ENCODE measurements around the gene KCNK18.

Gene KCNK18

GRCh38 chr10:117221156-117221711 lies 23.9 kb downstream of the KCNK18 start:
- no peak for TF ChIP-seq TCF12 (IDR thresholded peaks at IDR 0.05; ENCODE audit: low read depth)
- no peak for TF ChIP-seq MAX (IDR thresholded peaks at IDR 0.05)

GRCh38 chr10:117222552-117222951 lies 25.3 kb downstream of the KCNK18 start:
- TF ChIP-seq TCF12 (IDR thresholded peaks at IDR 0.05; ENCODE audit: low read depth) = no peak

- TF ChIP-seq MAX (IDR thresholded peaks at IDR 0.05) (no peak), NFIC (IDR thresholded peaks at IDR 0.05) (no peak), FOXM1 (IDR thresholded peaks at IDR 0.05; ENCODE audit: borderline replicate concordance, low read depth) (no peak), CEBPB (IDR thresholded peaks at IDR 0.05) (no peak), ZBTB7A (IDR thresholded peaks at IDR 0.05; ENCODE audit: low read depth) (no peak)
Observed at GRCh38 chr10:117222976-117223692, 25.8 kb downstream of the KCNK18 start.

GRCh38 chr10:117223693-117224430 lies 26.6 kb downstream of the KCNK18 start:
- TF ChIP-seq ZBTB7A (IDR thresholded peaks at IDR 0.05; ENCODE audit: low read depth) (no peak), EP300 (IDR thresholded peaks at IDR 0.05; ENCODE audit: borderline replicate concordance) (no peak), CREB1 (IDR thresholded peaks at IDR 0.05; ENCODE audit: low read depth) (no peak), RAD21 (IDR thresholded peaks at IDR 0.05; ENCODE audit: low read depth) (no peak), USF1 (IDR thresholded peaks at IDR 0.05) (no peak), TEAD4 (IDR thresholded peaks at IDR 0.05) (no peak), MAX (IDR thresholded peaks at IDR 0.05) (no peak), CEBPB (IDR thresholded peaks at IDR 0.05) (no peak), NFIC (IDR thresholded peaks at IDR 0.05) (no peak), REST (IDR thresholded peaks at IDR 0.05; ENCODE audit: low read depth) (no peak), TCF12 (IDR thresholded peaks at IDR 0.05; ENCODE audit: low read depth) (no peak), TAF1 (IDR thresholded peaks at IDR 0.05; ENCODE audit: low read depth) (no peak), EGR1 (IDR thresholded peaks at IDR 0.05) (no peak), FOXM1 (IDR thresholded peaks at IDR 0.05; ENCODE audit: borderline replicate concordance, low read depth) (no peak), YY1 (IDR thresholded peaks at IDR 0.05; ENCODE audit: low read depth) (no peak)

- TF ChIP-seq YY1 (IDR thresholded peaks at IDR 0.05; ENCODE audit: low read depth) (no peak), TAF1 (IDR thresholded peaks at IDR 0.05; ENCODE audit: low read depth) (no peak), REST (IDR thresholded peaks at IDR 0.05; ENCODE audit: low read depth) (no peak), TEAD4 (IDR thresholded peaks at IDR 0.05) (no peak), EP300 (IDR thresholded peaks at IDR 0.05; ENCODE audit: borderline replicate concordance) (no peak), EGR1 (IDR thresholded peaks at IDR 0.05) (no peak), RAD21 (IDR thresholded peaks at IDR 0.05; ENCODE audit: low read depth) (no peak), CEBPB (IDR thresholded peaks at IDR 0.05) (no peak), MAX (IDR thresholded peaks at IDR 0.05) (no peak), ZBTB7A (IDR thresholded peaks at IDR 0.05; ENCODE audit: low read depth) (no peak), USF1 (IDR thresholded peaks at IDR 0.05) (no peak), FOXM1 (IDR thresholded peaks at IDR 0.05; ENCODE audit: borderline replicate concordance, low read depth) (no peak), NFIC (IDR thresholded peaks at IDR 0.05) (no peak)
Observed at GRCh38 chr10:117224881-117225280, 27.6 kb downstream of the KCNK18 start.

Data from Ishikawa (cell line).